IPS-15b (cell line): Measurements from ENCODE around the gene KBTBD7.

Source experiments
- H3K27me3 ChIP-seq: one replicate; pipeline ENCODE4 v1.6.1; 2013; ENCODE audit warnings: low read length; ENCODE audit not compliant: control insufficient read depth, insufficient read depth
- H3K36me3 ChIP-seq: one replicate; pipeline ENCODE4 v1.6.1; 2013; ENCODE audit warnings: low read length; ENCODE audit not compliant: control insufficient read depth, insufficient read depth
- H3K4me1 ChIP-seq: one replicate; pipeline ENCODE4 v1.6.1; 2013; ENCODE audit warnings: mild to moderate bottlenecking, low read length; ENCODE audit not compliant: control insufficient read depth, insufficient read depth
- H3K4me3 ChIP-seq: one replicate; pipeline ENCODE4 v1.5.1; 2013; ENCODE audit warnings: low read depth, low read length
- H3K9ac ChIP-seq: one replicate; pipeline ENCODE4 v1.6.1; 2013; ENCODE audit warnings: low read depth, mild to moderate bottlenecking, low read length
- H3K9me3 ChIP-seq: one replicate; pipeline ENCODE4 v1.6.1; 2013; ENCODE audit warnings: mild to moderate bottlenecking, low read length; ENCODE audit not compliant: control insufficient read depth, insufficient read depth

Gene KBTBD7

DNA sequence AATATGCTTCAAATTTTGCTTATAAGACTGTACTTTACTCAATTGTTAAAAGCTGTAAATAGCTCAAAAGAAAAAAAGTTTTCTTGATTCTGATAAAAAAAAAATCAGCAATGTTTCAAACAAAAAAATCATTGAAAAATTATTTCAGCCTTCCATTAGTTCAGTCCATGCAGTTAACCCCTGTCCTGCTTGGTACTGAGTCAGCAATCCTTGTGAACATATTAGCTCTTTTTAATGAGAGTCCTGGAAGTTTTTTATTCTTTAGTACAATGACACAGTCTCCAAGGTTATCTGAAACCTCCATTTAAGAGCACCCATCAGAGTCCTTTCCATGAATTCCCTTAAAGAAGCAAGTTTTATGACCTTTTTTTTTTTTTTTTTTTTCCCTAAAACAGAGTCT is 40.3 kb downstream of the KBTBD7 start:
- H3K4me3 ChIP-seq, result no peak overlapping the region

DNA sequence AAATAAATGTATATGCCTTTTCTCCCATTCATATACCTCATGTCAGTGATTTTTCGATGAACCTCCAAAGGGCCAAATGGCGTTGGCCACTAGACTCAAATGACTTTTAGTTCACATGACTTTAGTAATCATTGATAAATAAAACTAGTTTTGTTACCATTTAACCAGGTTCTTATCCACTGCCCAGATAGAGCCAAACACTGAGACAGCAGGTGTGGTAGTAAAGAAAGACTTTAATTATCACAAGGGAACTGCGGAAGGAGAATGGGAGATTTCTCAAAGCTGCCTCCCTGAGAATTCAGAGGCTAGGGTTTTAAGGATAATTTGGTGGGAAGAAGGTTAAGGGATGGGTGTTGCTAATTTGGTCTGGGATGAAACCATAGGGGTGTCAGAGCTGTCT is 42.4 kb downstream of the KBTBD7 start:
- H3K9me3 ChIP-seq, result peaks cover 33% of the 10 kb centered on the region
- H3K4me3 ChIP-seq, result no peak overlapping the region
- peaks cover 7% of the 10 kb centered on the region for H3K4me1 ChIP-seq
- H3K36me3 ChIP-seq, result no peaks in the 10 kb centered on the region
- H3K27me3 ChIP-seq, result no peaks in the 10 kb centered on the region
- no peak overlapping the region for H3K9ac ChIP-seq

More for the DNA sequence above, 40.3 kb downstream of the KBTBD7 start:
- Histone ChIP-seq H3K27me3 (no peaks in the 10 kb centered on the region), H3K36me3 (no peaks in the 10 kb centered on the region), H3K4me1 (peaks cover 18% of the 10 kb centered on the region), H3K9me3 (peaks cover 16% of the 10 kb centered on the region), H3K9ac (no peak overlapping the region)

DNA sequence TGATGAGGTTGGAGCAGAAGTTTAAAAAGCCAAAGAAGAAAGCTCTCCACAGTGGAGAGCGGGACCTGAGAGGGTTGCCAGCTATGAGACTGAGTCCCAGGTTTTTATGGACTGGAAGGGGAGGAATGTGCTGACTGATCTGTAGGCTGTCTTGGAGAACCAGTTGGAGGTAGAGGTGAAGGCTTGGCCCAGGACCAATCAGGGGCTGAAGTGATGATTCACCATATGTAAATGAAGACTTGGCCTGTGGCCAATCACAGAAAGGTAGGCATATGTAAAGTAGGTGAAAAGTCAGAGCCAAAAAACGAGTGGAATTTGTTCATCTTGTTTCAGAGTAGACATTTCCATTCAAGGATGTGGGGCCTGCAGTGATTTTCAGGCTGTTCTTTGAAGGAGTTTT is 44.3 kb downstream of the KBTBD7 start:
- Histone ChIP-seq H3K4me1 (no peaks in the 10 kb centered on the region), H3K27me3 (no peaks in the 10 kb centered on the region), H3K36me3 (no peaks in the 10 kb centered on the region), H3K4me3 (no peak overlapping the region), H3K9me3 (peaks cover 33% of the 10 kb centered on the region), H3K9ac (no peak overlapping the region)

DNA sequence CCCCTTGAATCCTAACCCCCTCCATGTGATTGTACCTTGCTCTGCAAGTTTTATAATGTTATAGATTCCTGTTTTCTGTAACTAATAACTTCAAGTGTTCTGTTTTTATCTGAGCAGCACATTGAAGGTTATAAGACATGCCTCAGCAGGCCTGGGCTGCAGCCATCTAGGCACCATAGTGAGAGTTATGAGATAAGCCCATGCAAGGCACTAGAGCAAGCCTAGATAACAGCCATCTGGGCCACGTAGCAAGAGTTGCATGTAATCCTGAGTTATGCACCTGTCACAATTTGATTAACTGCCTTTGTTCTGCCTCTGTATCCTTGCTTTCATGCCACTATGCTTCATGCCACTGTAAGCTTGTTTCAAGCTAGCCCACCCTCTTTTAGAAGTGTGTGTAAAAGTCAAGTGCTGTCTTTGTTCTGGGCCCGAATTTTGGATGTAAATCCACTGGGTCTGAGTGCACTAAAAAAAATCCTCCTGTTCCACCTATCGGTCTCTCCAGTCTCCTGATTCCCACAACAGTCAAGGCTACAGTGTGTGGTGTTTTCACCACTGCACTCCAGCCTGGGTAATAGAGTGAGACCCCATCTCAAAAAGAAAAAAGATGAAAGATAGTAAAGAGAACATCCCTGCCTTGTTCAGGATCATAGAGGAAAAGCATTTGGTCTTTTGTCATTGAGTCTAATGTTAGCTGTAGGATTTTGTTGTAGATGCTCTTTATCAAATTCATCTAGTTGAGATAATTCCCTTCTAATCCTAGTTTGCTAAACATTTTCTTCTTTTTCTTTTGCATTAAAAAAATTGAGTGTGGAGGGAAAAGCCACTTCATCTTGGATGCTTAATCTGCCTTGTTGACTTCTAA is 45.7 kb downstream of the KBTBD7 start:
- H3K4me1 ChIP-seq, result no peaks in the 10 kb centered on the region
- peaks cover 33% of the 10 kb centered on the region for H3K9me3 ChIP-seq
- H3K9ac ChIP-seq, result no peak overlapping the region
- no peaks in the 10 kb centered on the region for H3K36me3 ChIP-seq
- H3K27me3 ChIP-seq, result no peaks in the 10 kb centered on the region
- H3K4me3 ChIP-seq, result no peak overlapping the region

DNA sequence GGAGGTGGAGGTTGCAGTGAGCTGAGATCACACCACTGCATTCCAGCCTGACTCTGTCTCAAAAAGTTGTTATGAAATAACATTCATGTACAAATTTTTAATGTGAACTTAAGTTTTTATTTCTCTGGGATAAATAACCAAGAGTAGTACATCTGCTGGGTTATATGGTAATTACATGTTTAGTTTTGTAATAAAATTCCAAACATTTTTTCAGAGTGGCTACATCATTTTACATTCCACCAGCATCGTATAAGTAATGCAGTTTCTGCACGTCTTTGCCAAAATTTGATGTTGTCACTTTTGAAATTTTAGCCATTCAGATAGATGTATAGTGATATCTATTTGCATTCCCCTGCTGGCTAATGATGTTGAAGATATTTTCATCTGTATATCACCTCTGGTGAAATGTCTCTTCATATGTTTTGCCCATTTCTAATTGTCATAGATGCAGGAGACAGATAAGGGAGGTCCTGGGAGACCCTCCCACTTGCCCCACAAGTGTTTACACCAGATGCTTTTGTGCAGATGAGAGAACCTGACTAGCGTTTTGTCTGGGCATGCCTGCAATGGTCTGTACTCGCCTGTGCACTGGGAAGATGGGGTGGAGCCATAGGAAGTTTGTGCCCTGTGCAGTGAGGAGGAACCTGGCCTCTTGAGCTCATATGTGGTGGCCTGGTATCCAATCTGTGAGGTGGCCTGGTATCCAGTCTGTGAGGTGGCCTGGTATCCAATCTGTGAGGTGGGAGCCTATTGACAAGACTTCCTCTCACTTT is 49.0 kb downstream of the KBTBD7 start:
- Histone ChIP-seq H3K36me3 (no peaks in the 10 kb centered on the region), H3K4me3 (no peak overlapping the region), H3K9ac (no peak overlapping the region), H3K9me3 (peaks cover 29% of the 10 kb centered on the region), H3K4me1 (no peaks in the 10 kb centered on the region), H3K27me3 (no peaks in the 10 kb centered on the region)

DNA sequence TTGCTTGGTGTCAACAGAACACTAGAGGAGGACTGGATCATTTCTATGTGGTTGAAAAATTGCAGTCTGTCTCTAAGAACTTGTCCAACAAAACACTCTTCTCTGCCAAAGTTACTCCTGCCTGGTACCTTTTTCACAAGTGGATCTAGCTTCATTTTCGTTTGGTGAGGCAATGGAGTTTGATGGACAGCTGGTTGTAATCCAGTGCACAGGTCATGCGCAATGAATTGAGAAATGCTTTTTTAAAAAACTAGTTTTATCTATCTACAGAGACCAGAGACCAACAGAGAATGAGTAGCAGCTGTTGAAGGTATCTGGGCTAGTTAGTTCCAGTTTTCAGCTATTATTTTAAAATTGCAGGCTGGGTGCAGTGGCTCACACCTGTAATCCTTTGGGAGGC is 49.8 kb downstream of the KBTBD7 start:
- H3K36me3 ChIP-seq, result no peaks in the 10 kb centered on the region

More for the DNA sequence above, 49.8 kb downstream of the KBTBD7 start:
- Histone ChIP-seq H3K4me1 (no peaks in the 10 kb centered on the region), H3K27me3 (no peaks in the 10 kb centered on the region), H3K4me3 (no peak overlapping the region), H3K9me3 (peaks cover 22% of the 10 kb centered on the region), H3K9ac (no peak overlapping the region)
